H1 (cell line): Measurements from ENCODE around the gene TMEM92. TPM values are rescaled to one million over a fixed set of nuclear protein-coding genes. Genes with fewer than 3 reads are reported as not detected.

Source experiments
- CREB1 ChIP-seq: IDR thresholded peaks from 2 replicates; pipeline ENCODE4 v1.6.1; 2012; ENCODE audit warnings: inconsistent platforms
- EP300 ChIP-seq, 2 experiments: IDR thresholded peaks; 1 replicate in 1 of 2; 2 replicates in 1 of 2; pipeline ENCODE4 v1.6.1; 2011 to 2012; ENCODE audit warnings: low read depth in 2 of 2, low read length in 2 of 2, mild to moderate bottlenecking in 2 of 2, borderline replicate concordance in 1 of 2, inconsistent platforms in 1 of 2, moderate library complexity in 1 of 2
- SP4 ChIP-seq: IDR thresholded peaks from 2 replicates; pipeline ENCODE4 v1.6.1; 2012; ENCODE audit warnings: low read length, inconsistent platforms
- polyA plus RNA-seq, 7 experiments: library from polyadenylated mRNA; depleted of rRNA in 3 of 7; stranded (reverse) in 5 of 7; unstranded in 2 of 7; fragments of >200 nt in 5 of 7; fragments of 200-250 nt in 2 of 7; gene quantifications; 1 replicate in 5 of 7; 2 replicates in 1 of 7; 4 replicates in 1 of 7; pipeline versions ENCODE4 v1.2.1 to v1.2.3, GENCODE V29; 2011 to 2013; ENCODE audit warnings: missing spikeins in 2 of 7, mixed read lengths in 2 of 7
- total RNA-seq: library from RNA; stranded (reverse); fragmentation: NEBNext Ultra II Directional; extraction: Animal tissue kit (Norgen Biotek cat#: 25700); gene quantifications from 2 replicates; pipeline ENCODE4 v1.2.1, GENCODE V29; 2021

Gene TMEM92
- total and polyA plus RNA-seq, 2 of the 8 experiments (the other 6 are each of a cell fraction or from before 2014, with no cell fraction given) = 11.9 to 24.8 TPM

GRCh38 chr17:50248255-50248654, 26.0 kb upstream of the TMEM92 start (continued):
- TF ChIP-seq EP300 (IDR thresholded peaks at IDR 0.05; ENCODE audit: borderline replicate concordance in 1 of 2, low read depth in 2 of 2, low read length in 2 of 2) = no peak
- no peak for TF ChIP-seq SP4
- TF ChIP-seq CREB1 = no peak
